H1 (cell line): ENCODE results near the gene BMI1. TPM values are rescaled to one million over a fixed set of nuclear protein-coding genes. Genes with fewer than 3 reads are reported as not detected.

Source experiments
- CTCF ChIA-PET: fragments of 300-600 bp; sonication (Branson Sonifier 250); formaldehyde crosslinking; loops from one replicate; lab custom pipeline; 2021; ENCODE audit not compliant: partially characterized antibody; lab: Charles Lee
- POLR2A ChIA-PET: fragments of 300-600 bp; sonication (Branson Sonifier 250); formaldehyde crosslinking; loops from one replicate; lab custom pipeline; 2021; ENCODE audit warnings: inconsistent platforms; ENCODE audit not compliant: partially characterized antibody; lab: Charles Lee
- DNase-seq, 2 experiments: peaks; one replicate each; pipeline versions ENCODE4 v3.0.0 to v3.0.0-alpha.2; 2010 to 2022; ENCODE audit warnings: low spot score in 2 of 2, low read depth in 1 of 2, mixed read lengths in 1 of 2
- FAIRE-seq: peaks from 2 replicates; lab custom pipeline; 2011; peaks lifted over from hg19 to GRCh38; lab: Jason Lieb, UNC
- H2AFZ ChIP-seq: 2 replicates; pipeline ENCODE4 v1.8.1; 2012; ENCODE audit warnings: low read length, inconsistent platforms
- H2AK5ac ChIP-seq: 2 replicates; pipeline ENCODE4 v1.6.1; 2013; ENCODE audit warnings: low read depth, low read length
- H2BK120ac ChIP-seq: replicated peaks from 2 replicates; pipeline ENCODE3; 2013; ENCODE audit warnings: low read depth, low read length, inconsistent platforms
- H2BK12ac ChIP-seq: 2 replicates; pipeline ENCODE4 v1.6.1; 2013; ENCODE audit warnings: low read depth, low read length
- H2BK15ac ChIP-seq: 2 replicates; pipeline ENCODE4 v1.6.1; 2013; ENCODE audit warnings: low read length
- H2BK20ac ChIP-seq: 2 replicates; pipeline ENCODE4 v1.6.1; 2013; ENCODE audit warnings: low read length
- H2BK5ac ChIP-seq: 2 replicates; pipeline ENCODE4 v1.6.1; 2013; ENCODE audit warnings: low read depth, low read length
- H3K14ac ChIP-seq: 2 replicates; pipeline ENCODE4 v1.6.1; 2013; ENCODE audit warnings: inconsistent platforms; ENCODE audit not compliant: insufficient read length
- H3K18ac ChIP-seq: 2 replicates; pipeline ENCODE4 v1.6.1; 2013; ENCODE audit warnings: low read length; ENCODE audit errors: extremely low read depth
- H3K23ac ChIP-seq: 2 replicates; pipeline ENCODE4 v1.6.1; 2013; ENCODE audit warnings: inconsistent platforms; ENCODE audit not compliant: insufficient read length
- H3K23me2 ChIP-seq: 2 replicates; pipeline ENCODE4 v1.6.1; 2013; ENCODE audit warnings: low read depth, low read length
- H3K27ac ChIP-seq: 2 replicates; pipeline ENCODE4 v1.6.1; 2011; ENCODE audit warnings: low read depth, low read length, inconsistent platforms
- H3K27me3 ChIP-seq, 4 experiments: replicated peaks in 1 of 4; 1 replicate in 1 of 4; 2 replicates in 3 of 4; pipeline versions ENCODE4 v1.6.1 to v1.8.1; 2011 to 2013; ENCODE audit warnings: low read length in 3 of 4, mild to moderate bottlenecking in 3 of 4, inconsistent platforms in 2 of 4, mixed read lengths in 2 of 4, moderate library complexity in 1 of 4; ENCODE audit not compliant: control insufficient read depth in 3 of 4, insufficient read depth in 3 of 4; ENCODE audit errors: extremely low read depth in 1 of 4
- H3K36me3 ChIP-seq, 4 experiments: 2 replicates each; pipeline versions ENCODE4 v1.6.1 to v1.8.1; 2011 to 2013; ENCODE audit warnings: mild to moderate bottlenecking in 4 of 4, low read length in 3 of 4, moderate library complexity in 2 of 4, control low read depth in 1 of 4, inconsistent platforms in 1 of 4; ENCODE audit not compliant: insufficient read depth in 4 of 4, control insufficient read depth in 2 of 4
- H3K4ac ChIP-seq: replicated peaks from 2 replicates; pipeline ENCODE3; 2013; ENCODE audit warnings: low read length, low read depth, mixed read lengths, inconsistent platforms; ENCODE audit not compliant: insufficient read length
- H3K4me1 ChIP-seq, 4 experiments: replicated peaks in 1 of 4; 1 replicate in 1 of 4; 2 replicates in 3 of 4; pipeline versions ENCODE4 v1.6.1 to v1.8.1; 2011 to 2013; ENCODE audit warnings: low read length in 3 of 4, inconsistent platforms in 2 of 4, mixed read lengths in 1 of 4; ENCODE audit not compliant: insufficient read depth in 4 of 4, control insufficient read depth in 3 of 4
- H3K4me2 ChIP-seq, 2 experiments: 2 replicates each; pipeline versions ENCODE4 v1.6.1 to v1.8.1; 2011 to 2013; ENCODE audit warnings: low read depth in 2 of 2, low read length in 2 of 2, control low read depth in 1 of 2, inconsistent platforms in 1 of 2, mild to moderate bottlenecking in 1 of 2; ENCODE audit not compliant: insufficient read depth in 1 of 2
- H3K4me3 ChIP-seq, 4 experiments: fragments of 200-600, 300-600 bp in 1 of 4; sonication (generic), shearing (Covaris generic), sonication (Bioruptor Twin) in 1 of 4; 2 replicates each; pipeline versions ENCODE4 v1.5.1 to v1.8.1; 2011 to 2016; ENCODE audit warnings: low read length in 4 of 4, low read depth in 3 of 4, control low read depth in 2 of 4, inconsistent platforms in 2 of 4, mild to moderate bottlenecking in 2 of 4, mixed read lengths in 1 of 4, moderate library complexity in 1 of 4; ENCODE audit not compliant: insufficient read depth in 2 of 4; ENCODE audit errors: extremely low read depth in 1 of 4
- H3K56ac ChIP-seq: replicated peaks from 2 replicates; pipeline ENCODE3; 2013; ENCODE audit warnings: low read depth, mild to moderate bottlenecking, mixed read lengths, low read length, inconsistent platforms; ENCODE audit not compliant: insufficient read length
- H3K79me1 ChIP-seq: 2 replicates; pipeline ENCODE4 v1.6.1; 2013; ENCODE audit warnings: low read depth, low read length, control low read depth
- H3K79me2 ChIP-seq, 2 experiments: 2 replicates each; pipeline versions ENCODE4 v1.6.1 to v1.8.1; 2012 to 2013; ENCODE audit warnings: low read length in 2 of 2, mild to moderate bottlenecking in 2 of 2, inconsistent platforms in 1 of 2; ENCODE audit not compliant: insufficient read depth in 2 of 2, control insufficient read depth in 1 of 2
- H3K9ac ChIP-seq, 4 experiments: replicated peaks in 1 of 4; 1 replicate in 1 of 4; 2 replicates in 3 of 4; pipeline versions ENCODE4 v1.6.1 to v1.8.1; 2011 to 2013; ENCODE audit warnings: low read depth in 3 of 4, low read length in 3 of 4, control low read depth in 2 of 4, mild to moderate bottlenecking in 2 of 4, moderate library complexity in 2 of 4, inconsistent platforms in 1 of 4; ENCODE audit errors: extremely low read depth in 1 of 4
- H3K9me3 ChIP-seq, 2 experiments: 2 replicates each; pipeline versions ENCODE4 v1.6.1 to v1.8.1; 2012 to 2013; ENCODE audit warnings: mild to moderate bottlenecking in 2 of 2, moderate library complexity in 2 of 2, control low read depth in 1 of 2, inconsistent platforms in 1 of 2, low read depth in 1 of 2, low read length in 1 of 2, mixed read lengths in 1 of 2; ENCODE audit not compliant: insufficient read depth in 2 of 2
- H4K20me1 ChIP-seq, 2 experiments: replicated peaks in 1 of 2; 2 replicates each; pipeline versions ENCODE3 to v1.8.1; 2011 to 2013; ENCODE audit warnings: inconsistent platforms in 2 of 2, low read length in 2 of 2, mild to moderate bottlenecking in 1 of 2; ENCODE audit not compliant: insufficient read depth in 2 of 2, control insufficient read depth in 1 of 2
- H4K5ac ChIP-seq: 2 replicates; pipeline ENCODE4 v1.6.1; 2013; ENCODE audit warnings: low read length, low read depth, mixed read lengths, inconsistent platforms; ENCODE audit not compliant: insufficient read length
- H4K8ac ChIP-seq: 2 replicates; pipeline ENCODE4 v1.8.0; 2013; ENCODE audit warnings: mild to moderate bottlenecking, moderate library complexity, low read length, inconsistent platforms; ENCODE audit not compliant: insufficient read depth; ENCODE audit errors: extremely low read depth
- H4K91ac ChIP-seq: replicated peaks from 2 replicates; pipeline ENCODE3; 2013; ENCODE audit warnings: low read length, mixed read lengths, inconsistent platforms; ENCODE audit not compliant: insufficient read length
- CEBPB ChIP-seq: IDR thresholded peaks from 2 replicates; pipeline ENCODE4 v1.6.1; 2012; ENCODE audit warnings: low read depth, low read length
- HDAC2 ChIP-seq, 2 experiments: fragments of 300-600 bp in 1 of 2; sonication (generic) in 1 of 2; IDR thresholded peaks; 2 replicates each; pipeline ENCODE4 v1.6.1; 2011 to 2012; ENCODE audit warnings: low read depth in 2 of 2, low read length in 2 of 2, mild to moderate bottlenecking in 2 of 2, moderate library complexity in 2 of 2, borderline replicate concordance in 1 of 2, inconsistent platforms in 1 of 2
- HDAC6 ChIP-seq: IDR thresholded peaks from one replicate; pipeline ENCODE4 v1.7.1; 2012; ENCODE audit warnings: low read depth, mild to moderate bottlenecking, inconsistent platforms, low read length, moderate library complexity
- SUZ12 ChIP-seq: fragments of 200-600 bp; sonication (generic); IDR thresholded peaks from 2 replicates; pipeline ENCODE4 v1.6.1; 2012; ENCODE audit warnings: mild to moderate bottlenecking, inconsistent platforms, low read length, moderate library complexity, mixed read lengths
- WGBS, 2 experiments: shearing (Covaris generic) in 1 of 2; methylation state at CpG; one replicate each; pipeline versions ENCODE4 v1.1.6 to v1.1.7; 2013 to 2015; ENCODE audit warnings: low lambda C conversion rate in 2 of 2, mixed read lengths in 2 of 2, inconsistent platforms in 1 of 2, low coverage in 1 of 2, missing lambda C conversion rate in 1 of 2; ENCODE audit not compliant: insufficient replicate concordance in 2 of 2, insufficient coverage in 1 of 2, insufficient read length in 1 of 2; ENCODE audit errors: extremely low coverage in 1 of 2, missing lambda C conversion rate in 1 of 2; 5-methylcytosine and 5-hydroxymethylcytosine counted together
- polyA plus RNA-seq, 7 experiments: library from polyadenylated mRNA; depleted of rRNA in 3 of 7; stranded (reverse) in 5 of 7; unstranded in 2 of 7; fragments of >200 nt in 5 of 7; fragments of 200-250 nt in 2 of 7; gene quantifications; 1 replicate in 5 of 7; 2 replicates in 1 of 7; 4 replicates in 1 of 7; pipeline versions ENCODE4 v1.2.1 to v1.2.3, GENCODE V29; 2011 to 2013; ENCODE audit warnings: missing spikeins in 2 of 7, mixed read lengths in 2 of 7
- total RNA-seq: library from RNA; stranded (reverse); fragmentation: NEBNext Ultra II Directional; extraction: Animal tissue kit (Norgen Biotek cat#: 25700); gene quantifications from 2 replicates; pipeline ENCODE4 v1.2.1, GENCODE V29; 2021

Gene BMI1
- total and polyA plus RNA-seq, 2 of the 8 experiments (the other 6 are each of a cell fraction or from before 2014, with no cell fraction given), result 2.8 to 10.7 TPM

GRCh38 chr10:22314852-22315251 lies 6.0 kb upstream of the BMI1 start:
- FAIRE-seq (no peak), DNase-seq (no peak)
- Histone ChIP-seq H3K79me2 (no peaks in the 10 kb centered on the region), H3K27ac (no peak overlapping the region), H4K91ac (no peak overlapping the region), H3K4ac (no peak overlapping the region), H3K4me1 (peaks cover 0 to 2% (median 0%) of the 10 kb centered on the region in 4 experiments; a peak in 3 of 7 replicates), H2BK120ac (no peak overlapping the region), H3K23me2 (peaks cover 9% of the 10 kb centered on the region), H3K23ac (no peak overlapping the region), H3K4me2 (no peak overlapping the region; a peak in 1 of 4 replicates), H2BK5ac (no peak overlapping the region), H4K8ac (no peak overlapping the region), H3K27me3 (peaks cover 13 to 54% (median 30%) of the 10 kb centered on the region in 4 experiments), H2BK20ac (no peak overlapping the region), H4K20me1 (peaks cover 0 to 3% of the 10 kb centered on the region in 2 experiments), H3K4me3 (no peak overlapping the region), H3K9me3 (no peaks in the 10 kb centered on the region), H3K18ac (no peak overlapping the region), H2AFZ (no peak overlapping the region), H3K36me3 (no peaks in the 10 kb centered on the region), H2BK15ac (no peak overlapping the region), H2AK5ac (no peak overlapping the region), H3K14ac (no peak overlapping the region), H3K56ac (no peak overlapping the region), H2BK12ac (no peak overlapping the region), H3K9ac (no peak overlapping the region), H3K79me1 (no peaks in the 10 kb centered on the region), H4K5ac (no peak overlapping the region)
- TF ChIP-seq SUZ12 (no peak), HDAC2 (IDR thresholded peaks at IDR 0.05; ENCODE audit: borderline replicate concordance in 1 of 2, low read depth in 2 of 2, low read length in 2 of 2) (no peak), HDAC6 (no peak), CEBPB (0 out of 2 replicates have a peak, but pooled peaks have one; percentile 33)
- WGBS, 2 experiments, result 0% methylated on average over 2 of the region's 2 CpGs; no CpG with 5 or more reads in 1 of the 2 experiments
- ChIA-PET CTCF (interaction anchor here (1.2 to 1.6 kb wide), 2 partner anchors 14 to 56 kb away, joined by 4 to 5 read pairs; no protein-coding TSS in a partner anchor), POLR2A (no interaction called here)
